ENCODE data around the gene EVX2.

GRCh38 chr2:176124110-176124946 lies 40.6 kb upstream of the EVX2 start:
- TF ChIP-seq, protein P1, sequence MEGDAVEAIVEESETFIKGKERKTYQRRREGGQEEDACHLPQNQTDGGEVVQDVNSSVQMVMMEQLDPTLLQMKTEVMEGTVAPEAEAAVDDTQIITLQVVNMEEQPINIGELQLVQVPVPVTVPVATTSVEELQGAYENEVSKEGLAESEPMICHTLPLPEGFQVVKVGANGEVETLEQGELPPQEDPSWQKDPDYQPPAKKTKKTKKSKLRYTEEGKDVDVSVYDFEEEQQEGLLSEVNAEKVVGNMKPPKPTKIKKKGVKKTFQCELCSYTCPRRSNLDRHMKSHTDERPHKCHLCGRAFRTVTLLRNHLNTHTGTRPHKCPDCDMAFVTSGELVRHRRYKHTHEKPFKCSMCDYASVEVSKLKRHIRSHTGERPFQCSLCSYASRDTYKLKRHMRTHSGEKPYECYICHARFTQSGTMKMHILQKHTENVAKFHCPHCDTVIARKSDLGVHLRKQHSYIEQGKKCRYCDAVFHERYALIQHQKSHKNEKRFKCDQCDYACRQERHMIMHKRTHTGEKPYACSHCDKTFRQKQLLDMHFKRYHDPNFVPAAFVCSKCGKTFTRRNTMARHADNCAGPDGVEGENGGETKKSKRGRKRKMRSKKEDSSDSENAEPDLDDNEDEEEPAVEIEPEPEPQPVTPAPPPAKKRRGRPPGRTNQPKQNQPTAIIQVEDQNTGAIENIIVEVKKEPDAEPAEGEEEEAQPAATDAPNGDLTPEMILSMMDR (IDR thresholded peaks at IDR 0.05), result no peak
- TF ChIP-seq PREB (CRISPR knock-in tag; IDR thresholded peaks at IDR 0.05; ENCODE audit: borderline replicate concordance) (no peak), ZNF263 (CRISPR knock-in tag; IDR thresholded peaks at IDR 0.05; ENCODE audit: low read depth) (no peak), ZNF138 (CRISPR knock-in tag; conservative IDR thresholded peaks at IDR 0.05) (no peak), ESRRA (CRISPR knock-in tag; IDR thresholded peaks at IDR 0.05; ENCODE audit: borderline replicate concordance) (no peak), E2F1 (CRISPR knock-in tag; IDR thresholded peaks at IDR 0.05) (no peak), CREB1 (CRISPR knock-in tag; IDR thresholded peaks at IDR 0.05) (no peak), TCF7 (CRISPR knock-in tag; IDR thresholded peaks at IDR 0.05; ENCODE audit: low read depth) (no peak), JUN (CRISPR knock-in tag; IDR thresholded peaks at IDR 0.05) (no peak), ATF6 (CRISPR knock-in tag; IDR thresholded peaks at IDR 0.05) (no peak), ZNF281 (CRISPR knock-in tag; IDR thresholded peaks at IDR 0.05) (no peak), ETV6 (CRISPR knock-in tag; IDR thresholded peaks at IDR 0.05) (no peak)

Measured in WTC11 (cell line).